Glutamatergic neuron (in vitro differentiated cells): ENCODE measurements around the gene CDC42BPB. TPM values are rescaled to one million over a fixed set of nuclear protein-coding genes. Genes with fewer than 3 reads are reported as not detected.
A peak's percentile ranks its signal among the peaks of the same experiment; 100 is the strongest.

Experiments
- DNase-seq: peaks from one replicate; pipeline ENCODE4 v3.0.0; 2022
- H3K27ac Mint-ChIP-seq: one replicate; pipeline ENCODE4 v1.8.0; 2020; ENCODE audit warnings: mild to moderate bottlenecking, mixed read lengths, inconsistent platforms; ENCODE audit not compliant: unreplicated experiment
- H3K27me3 Mint-ChIP-seq: one replicate; pipeline ENCODE4 v1.8.0; 2020; ENCODE audit warnings: mild to moderate bottlenecking, moderate library complexity, mixed read lengths, inconsistent platforms; ENCODE audit not compliant: unreplicated experiment
- H3K36me3 Mint-ChIP-seq: one replicate; pipeline ENCODE4 v1.8.0; 2020; ENCODE audit warnings: mild to moderate bottlenecking, mixed read lengths, inconsistent platforms; ENCODE audit not compliant: unreplicated experiment
- H3K4me1 Mint-ChIP-seq: one replicate; pipeline ENCODE4 v1.8.0; 2020; ENCODE audit warnings: mild to moderate bottlenecking, low read depth, mixed read lengths, inconsistent platforms; ENCODE audit not compliant: unreplicated experiment
- H3K4me3 Mint-ChIP-seq: one replicate; pipeline ENCODE4 v1.8.0; 2020; ENCODE audit warnings: mild to moderate bottlenecking, mixed read lengths, inconsistent platforms; ENCODE audit not compliant: unreplicated experiment
- H3K9me3 Mint-ChIP-seq: one replicate; pipeline ENCODE4 v1.8.0; 2020; ENCODE audit warnings: mild to moderate bottlenecking, moderate library complexity, mixed read lengths, inconsistent platforms; ENCODE audit not compliant: unreplicated experiment
- total RNA-seq: library from RNA; stranded (reverse); fragmentation: NEBNext Ultra II Directional; extraction: Animal tissue kit (Norgen Biotek cat#: 25700); gene quantifications from one replicate; pipeline ENCODE4 v1.2.1, GENCODE V29; 2021; ENCODE audit not compliant: unreplicated experiment
- TF ChIP-seq, protein P1 (sequence below): fragments of 200-600 bp; sonication (generic); IDR thresholded peaks from one replicate; pipeline ENCODE4 v1.5.0; 2021; ENCODE audit not compliant: partially characterized antibody, unreplicated experiment

The CDC42BPB gene
- total RNA-seq, 1 donor from 2014 or later = 125 TPM

DNA sequence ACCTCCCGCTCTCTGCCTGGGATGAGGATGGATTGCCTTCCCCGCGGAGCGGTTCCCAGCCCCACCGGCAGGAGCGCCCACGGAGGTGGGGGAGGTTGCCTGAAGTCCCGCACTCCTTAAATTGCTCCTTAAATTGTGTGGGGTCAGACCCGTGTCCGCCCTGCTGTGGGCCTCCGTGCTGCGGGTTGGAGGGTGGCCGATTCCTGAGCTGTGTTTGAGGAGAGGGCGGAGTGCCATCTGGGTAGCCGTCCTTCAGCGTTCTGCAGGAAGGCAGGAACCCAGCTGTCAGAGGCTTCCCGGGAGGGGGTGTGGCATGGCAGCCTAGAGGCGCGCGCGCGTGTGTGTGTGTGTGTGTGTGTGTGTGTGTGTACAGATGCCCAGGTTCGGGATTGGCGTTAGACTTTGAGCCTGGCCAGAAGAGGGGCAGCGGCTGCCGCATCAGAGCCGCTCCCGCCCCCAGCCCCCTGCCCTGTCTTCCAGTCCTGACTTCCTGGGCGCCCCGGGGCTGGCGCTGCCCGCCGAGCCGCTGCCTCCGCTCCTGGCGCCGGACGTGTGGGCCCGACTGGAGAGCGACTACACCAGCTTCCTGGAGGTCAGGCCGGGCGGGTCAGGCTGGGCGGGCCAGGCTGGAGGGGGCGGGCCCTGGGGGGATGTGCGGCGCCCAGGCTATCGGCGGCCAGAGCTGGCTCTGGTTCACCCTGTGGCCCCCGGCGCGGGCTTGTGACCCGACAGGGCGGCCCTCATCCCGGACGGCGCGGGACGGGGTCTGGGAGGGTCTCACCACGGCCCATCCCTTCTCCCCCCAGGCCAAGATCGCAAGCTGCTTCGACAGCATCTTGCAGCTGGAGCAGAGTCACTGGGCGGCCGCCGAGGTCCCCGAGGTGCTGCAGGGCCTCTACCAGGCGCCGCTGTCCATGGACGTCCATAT, 46.4 kb upstream of the CDC42BPB start:
- Mint-ChIP-seq H3K27me3 (peaks cover 11% of the 10 kb centered on the region), H3K4me3 (peak overlapping the region; percentile 83), H3K36me3 (no peaks in the 10 kb centered on the region), H3K9me3 (peaks cover 6% of the 10 kb centered on the region), H3K27ac (peak overlapping the region; percentile 55), H3K4me1 (peaks cover 7% of the 10 kb centered on the region)
- peak; percentile 77 for DNase-seq
- TF ChIP-seq, protein P1, sequence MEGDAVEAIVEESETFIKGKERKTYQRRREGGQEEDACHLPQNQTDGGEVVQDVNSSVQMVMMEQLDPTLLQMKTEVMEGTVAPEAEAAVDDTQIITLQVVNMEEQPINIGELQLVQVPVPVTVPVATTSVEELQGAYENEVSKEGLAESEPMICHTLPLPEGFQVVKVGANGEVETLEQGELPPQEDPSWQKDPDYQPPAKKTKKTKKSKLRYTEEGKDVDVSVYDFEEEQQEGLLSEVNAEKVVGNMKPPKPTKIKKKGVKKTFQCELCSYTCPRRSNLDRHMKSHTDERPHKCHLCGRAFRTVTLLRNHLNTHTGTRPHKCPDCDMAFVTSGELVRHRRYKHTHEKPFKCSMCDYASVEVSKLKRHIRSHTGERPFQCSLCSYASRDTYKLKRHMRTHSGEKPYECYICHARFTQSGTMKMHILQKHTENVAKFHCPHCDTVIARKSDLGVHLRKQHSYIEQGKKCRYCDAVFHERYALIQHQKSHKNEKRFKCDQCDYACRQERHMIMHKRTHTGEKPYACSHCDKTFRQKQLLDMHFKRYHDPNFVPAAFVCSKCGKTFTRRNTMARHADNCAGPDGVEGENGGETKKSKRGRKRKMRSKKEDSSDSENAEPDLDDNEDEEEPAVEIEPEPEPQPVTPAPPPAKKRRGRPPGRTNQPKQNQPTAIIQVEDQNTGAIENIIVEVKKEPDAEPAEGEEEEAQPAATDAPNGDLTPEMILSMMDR = peak; percentile 41

DNA sequence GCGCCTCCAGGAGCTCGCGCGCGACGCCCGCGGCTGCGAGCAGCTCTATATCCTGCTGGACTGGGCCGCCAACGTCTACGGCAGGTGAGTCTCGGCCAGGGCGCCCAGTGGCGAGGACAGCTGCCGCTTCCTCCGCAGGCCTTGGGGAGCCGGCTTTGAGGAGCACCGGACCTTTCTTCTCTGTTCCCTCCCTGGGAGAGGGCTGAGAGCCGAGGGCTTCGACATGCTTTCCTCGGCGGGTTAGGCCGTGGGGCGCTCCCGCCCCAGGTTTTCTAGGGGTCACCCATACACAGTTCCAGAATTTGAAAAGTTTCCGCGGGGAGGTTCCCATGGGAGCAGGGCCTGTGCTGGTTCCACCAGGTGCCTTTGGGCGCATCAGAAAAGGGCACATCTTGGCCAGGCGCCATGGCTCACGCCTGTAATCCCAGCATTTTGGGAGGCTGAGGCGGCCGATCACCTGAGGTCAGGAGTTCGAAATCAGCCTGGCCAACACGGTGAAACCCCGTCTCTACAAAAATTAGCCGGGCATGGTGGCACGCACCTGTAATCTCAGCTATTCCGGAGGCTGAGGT, 45.4 kb upstream of the CDC42BPB start:
- Mint-ChIP-seq H3K4me3 (no peak overlapping the region), H3K4me1 (peaks cover 7% of the 10 kb centered on the region), H3K36me3 (no peaks in the 10 kb centered on the region), H3K27ac (no peak overlapping the region), H3K27me3 (peaks cover 11% of the 10 kb centered on the region), H3K9me3 (peaks cover 6% of the 10 kb centered on the region)
- no peak for DNase-seq
- TF ChIP-seq, protein P1 = no peak

DNA sequence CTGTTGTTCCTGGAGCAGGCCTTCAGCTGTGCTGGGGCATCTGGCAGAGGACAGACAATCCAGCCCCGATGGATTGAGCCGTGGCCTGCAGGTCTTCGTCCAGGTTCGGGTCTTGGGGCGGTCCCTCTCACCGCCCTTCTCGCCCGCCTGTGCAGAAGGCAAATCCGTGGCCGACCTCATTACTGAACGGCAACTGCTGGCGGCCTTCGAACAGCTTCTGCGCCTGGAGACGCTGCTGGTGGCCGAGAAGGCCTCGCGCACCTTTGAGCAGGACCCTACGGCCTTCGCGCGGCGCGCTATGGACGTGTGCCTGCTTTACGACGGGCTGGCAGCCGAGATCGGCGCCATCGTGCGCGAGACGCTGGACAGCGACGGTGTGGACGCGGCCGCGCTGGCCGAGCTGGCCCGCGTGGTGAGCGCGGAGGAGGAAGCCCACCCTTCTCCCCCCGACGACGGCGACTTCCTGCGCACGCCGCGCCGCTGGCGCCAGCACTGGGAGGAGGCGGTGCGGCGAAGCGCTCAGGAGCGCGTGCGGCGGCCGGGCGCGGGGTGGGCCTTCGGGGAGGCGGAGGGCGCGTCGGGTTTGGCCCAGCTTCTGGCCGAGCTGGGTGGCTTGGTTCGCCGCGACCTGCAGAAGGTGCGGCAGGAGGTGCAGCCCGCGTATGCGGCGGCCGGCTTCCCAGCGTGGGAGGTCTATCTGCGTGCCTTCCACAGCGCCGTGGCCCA, 44.8 kb upstream of the CDC42BPB start:
- peaks cover 13% of the 10 kb centered on the region for H3K27me3 Mint-ChIP-seq
- H3K36me3 Mint-ChIP-seq = no peaks in the 10 kb centered on the region
- H3K27ac Mint-ChIP-seq = no peak overlapping the region
- H3K4me1 Mint-ChIP-seq = peaks cover 7% of the 10 kb centered on the region
- TF ChIP-seq, protein P1 = no peak
- DNase-seq = no peak
- peaks cover 6% of the 10 kb centered on the region for H3K9me3 Mint-ChIP-seq
- H3K4me3 Mint-ChIP-seq = no peak overlapping the region

DNA sequence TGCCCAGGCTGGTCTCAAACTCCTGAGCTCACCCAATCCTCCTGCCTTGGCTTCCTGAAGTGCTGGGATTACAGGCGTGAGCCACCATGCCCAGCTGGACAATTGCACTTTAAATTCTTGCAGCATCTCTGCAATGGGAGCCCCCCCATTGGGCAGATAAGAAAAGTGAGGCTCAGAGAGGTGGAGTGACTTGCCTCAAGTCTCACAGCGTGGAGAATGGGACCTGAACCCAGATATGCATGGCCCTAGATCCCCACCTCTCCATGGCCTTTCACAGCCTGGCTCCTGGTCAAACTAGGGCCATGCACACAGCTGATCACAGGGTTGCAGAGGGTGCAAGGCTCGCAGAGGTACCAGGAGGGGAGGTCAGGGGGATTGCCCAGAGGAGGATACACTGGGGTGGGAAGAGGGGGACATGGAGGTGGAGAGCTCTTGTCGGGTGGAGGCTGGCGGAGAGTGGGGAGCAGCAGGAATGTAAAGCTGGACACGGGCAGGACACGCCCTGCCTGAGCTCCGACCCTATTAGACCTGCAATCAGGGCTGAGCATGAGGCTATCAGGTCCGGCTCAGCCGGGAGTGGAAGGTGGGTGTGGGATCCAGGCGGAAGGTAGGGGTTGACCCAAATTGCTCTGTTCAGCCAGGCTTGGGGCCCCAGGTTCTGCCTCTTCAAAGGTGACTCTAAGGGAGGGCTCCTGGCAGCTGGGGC, 44.1 kb upstream of the CDC42BPB start:
- DNase-seq = no peak
- Mint-ChIP-seq H3K4me3 (no peak overlapping the region), H3K4me1 (peaks cover 7% of the 10 kb centered on the region), H3K27ac (no peak overlapping the region), H3K9me3 (peaks cover 6% of the 10 kb centered on the region), H3K36me3 (no peaks in the 10 kb centered on the region), H3K27me3 (peaks cover 13% of the 10 kb centered on the region)
- TF ChIP-seq, protein P1 = no peak
